ENCODE measurements around the gene SYNGR2.

DNA sequence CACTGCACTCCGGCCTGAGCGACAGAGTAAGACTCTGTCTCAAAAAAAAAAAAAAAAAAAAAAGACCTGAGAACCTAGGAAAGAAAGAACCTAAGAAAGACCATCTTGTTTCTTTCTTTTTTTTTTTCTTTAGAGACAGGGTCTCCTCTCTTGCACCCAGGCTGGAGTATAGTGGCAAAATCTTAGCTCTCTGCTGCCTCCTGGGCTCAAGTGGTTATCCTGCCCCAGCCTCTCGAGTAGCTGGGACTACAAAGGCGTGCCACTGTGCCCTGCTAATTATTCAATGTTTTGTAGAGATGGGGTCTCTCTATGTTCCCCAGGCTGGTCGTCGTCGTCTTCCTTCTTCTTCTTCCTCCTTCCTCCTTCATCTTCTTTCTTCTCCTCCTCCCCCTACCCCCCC is 37.9 kb downstream of the SYNGR2 start:
- TF ChIP-seq, protein P1, sequence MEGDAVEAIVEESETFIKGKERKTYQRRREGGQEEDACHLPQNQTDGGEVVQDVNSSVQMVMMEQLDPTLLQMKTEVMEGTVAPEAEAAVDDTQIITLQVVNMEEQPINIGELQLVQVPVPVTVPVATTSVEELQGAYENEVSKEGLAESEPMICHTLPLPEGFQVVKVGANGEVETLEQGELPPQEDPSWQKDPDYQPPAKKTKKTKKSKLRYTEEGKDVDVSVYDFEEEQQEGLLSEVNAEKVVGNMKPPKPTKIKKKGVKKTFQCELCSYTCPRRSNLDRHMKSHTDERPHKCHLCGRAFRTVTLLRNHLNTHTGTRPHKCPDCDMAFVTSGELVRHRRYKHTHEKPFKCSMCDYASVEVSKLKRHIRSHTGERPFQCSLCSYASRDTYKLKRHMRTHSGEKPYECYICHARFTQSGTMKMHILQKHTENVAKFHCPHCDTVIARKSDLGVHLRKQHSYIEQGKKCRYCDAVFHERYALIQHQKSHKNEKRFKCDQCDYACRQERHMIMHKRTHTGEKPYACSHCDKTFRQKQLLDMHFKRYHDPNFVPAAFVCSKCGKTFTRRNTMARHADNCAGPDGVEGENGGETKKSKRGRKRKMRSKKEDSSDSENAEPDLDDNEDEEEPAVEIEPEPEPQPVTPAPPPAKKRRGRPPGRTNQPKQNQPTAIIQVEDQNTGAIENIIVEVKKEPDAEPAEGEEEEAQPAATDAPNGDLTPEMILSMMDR (conservative IDR thresholded peaks at IDR 0.05 in 1 of 2, IDR thresholded peaks at IDR 0.05 in 1 of 2; ENCODE audit: low read depth in 1 of 2, low read length in 2 of 2) = no peak
- TF ChIP-seq EZH2 (IDR thresholded peaks at IDR 0.05; ENCODE audit: low read length, missing control alignments) = no peak
